NCI-H2029 (cell line): ENCODE measurements around the gene VIL1.

Experiments used
- DNase-seq: peaks from one replicate; lab custom pipeline; 2025; lab: John Stamatoyannopoulos, UW

Gene VIL1

DNA sequence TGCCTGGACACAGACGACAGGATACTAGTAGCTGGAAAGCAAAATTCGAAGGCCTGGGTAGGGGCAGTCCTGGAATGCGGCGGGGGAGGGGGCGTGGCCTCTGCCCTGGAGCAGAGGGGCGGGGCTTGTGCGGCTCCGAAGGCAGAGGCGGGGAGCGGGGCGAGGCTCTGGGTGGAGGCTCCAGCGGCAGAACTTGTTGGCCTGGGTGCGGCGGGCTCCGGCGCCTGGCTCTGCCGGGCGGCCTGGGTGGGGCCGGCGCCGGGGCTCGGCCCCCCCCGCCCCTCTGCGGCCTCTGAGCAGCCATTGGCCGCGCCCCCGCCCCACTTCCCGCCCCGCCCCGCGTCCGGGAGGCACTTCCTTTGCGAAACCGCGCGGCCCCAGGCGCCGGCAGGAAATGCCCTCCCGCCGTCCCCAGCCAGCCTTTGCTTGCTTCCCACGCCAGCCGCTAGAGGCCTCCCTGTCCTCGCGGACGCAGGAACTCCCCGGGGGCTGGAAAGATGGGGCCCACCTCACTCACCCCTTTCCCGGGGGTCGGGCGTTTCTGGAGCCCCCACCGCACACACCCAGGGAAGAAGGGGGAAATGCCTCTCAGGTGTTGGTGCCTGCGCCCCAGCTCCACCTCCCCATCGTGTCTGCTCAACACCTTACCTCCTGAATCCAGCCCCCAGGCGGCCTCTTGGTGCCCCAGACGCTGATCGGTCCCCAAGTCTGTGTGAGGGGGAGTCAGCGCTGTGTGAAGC, 12.5 kb upstream of the VIL1 start:
- DNase-seq, result peak; percentile 86

DNA sequence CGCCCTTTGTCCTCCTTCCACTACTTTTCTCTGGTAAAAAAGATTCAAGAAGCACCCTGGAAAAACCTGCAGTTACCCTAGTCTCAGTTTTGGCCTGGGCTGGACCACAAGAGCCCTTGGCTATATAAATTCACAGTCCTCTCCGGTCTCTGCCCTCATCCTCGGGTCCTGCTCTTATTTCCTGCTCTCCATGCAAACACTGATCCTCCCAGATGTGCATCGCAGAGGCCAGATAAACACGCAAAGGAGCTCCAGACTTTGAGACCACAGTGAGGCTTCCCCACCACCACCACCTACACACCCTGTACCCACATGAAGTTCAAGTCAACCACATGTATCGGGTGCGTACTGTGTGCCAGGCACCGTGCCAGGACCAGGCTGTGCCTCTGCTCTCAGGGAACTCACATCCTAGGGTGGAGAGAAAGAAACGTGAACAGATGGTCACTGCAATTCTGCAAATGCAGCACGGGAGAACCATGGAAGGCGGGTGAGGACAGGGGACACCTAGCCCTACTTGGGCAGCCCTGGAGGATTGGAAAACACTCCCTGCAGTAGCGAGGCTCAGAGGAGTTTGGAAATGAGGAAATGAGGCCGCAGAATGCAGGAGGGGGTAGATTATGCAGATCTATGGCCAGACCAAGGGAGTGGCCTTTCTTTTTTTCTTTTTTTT, 11.8 kb upstream of the VIL1 start:
- DNase-seq, result peak; percentile 34

GRCh38 chr2:218407717-218408116, 11.2 kb upstream of the VIL1 start:
- no peak for DNase-seq

- no peak for DNase-seq
Measured at GRCh38 chr2:218418321-218418716, 604 bp upstream of the VIL1 start.

DNA sequence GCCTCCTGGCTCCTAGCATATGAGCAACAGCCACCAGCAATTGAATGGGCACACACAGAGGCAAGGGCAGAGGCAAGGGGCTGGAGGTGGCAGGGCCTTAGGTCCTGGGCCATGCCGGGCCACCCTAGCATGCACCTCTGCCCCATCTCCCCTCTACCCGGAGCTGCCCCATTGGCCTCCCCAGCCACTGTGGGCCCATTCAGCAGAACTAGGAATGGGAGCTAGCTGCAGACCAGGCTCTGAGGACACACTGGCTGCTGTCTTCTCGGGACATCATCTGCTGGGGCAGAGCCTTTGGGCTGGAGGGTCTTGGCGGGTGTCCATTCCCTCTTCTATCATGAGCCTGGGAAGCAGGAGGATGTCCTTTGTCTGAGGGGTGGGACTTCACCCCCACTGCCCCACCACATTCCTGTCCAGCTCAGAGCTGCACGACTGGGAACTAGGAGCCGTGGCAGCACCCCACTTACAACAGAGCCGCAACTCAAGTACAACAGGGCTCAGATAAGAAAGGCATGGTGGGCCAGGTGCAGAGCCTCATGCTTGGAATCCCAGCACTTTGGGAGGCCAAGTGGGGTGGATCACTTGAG, 800 bp downstream of the VIL1 start:
- no peak for DNase-seq

DNA sequence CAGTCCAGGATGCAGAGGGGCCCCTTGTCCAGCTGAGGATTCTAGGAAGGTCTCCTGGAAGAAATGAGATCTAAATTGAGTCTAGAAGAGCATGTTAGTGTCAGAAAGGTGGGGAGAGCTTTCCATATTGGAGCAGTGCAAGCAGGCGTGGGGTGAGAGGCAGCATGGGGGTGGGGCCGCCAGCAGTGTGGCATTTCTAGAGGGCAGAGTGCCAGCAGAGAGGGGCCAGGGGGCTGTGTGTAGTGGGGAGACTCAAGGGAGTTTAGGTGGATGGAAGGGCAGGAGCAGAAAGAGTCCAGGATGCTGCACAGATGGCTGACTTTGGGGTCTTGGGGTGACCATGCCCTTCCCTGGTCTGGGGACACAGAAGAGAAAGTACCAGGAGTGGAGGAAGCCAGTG, 2.1 kb downstream of the VIL1 start:
- DNase-seq, result no peak

DNA sequence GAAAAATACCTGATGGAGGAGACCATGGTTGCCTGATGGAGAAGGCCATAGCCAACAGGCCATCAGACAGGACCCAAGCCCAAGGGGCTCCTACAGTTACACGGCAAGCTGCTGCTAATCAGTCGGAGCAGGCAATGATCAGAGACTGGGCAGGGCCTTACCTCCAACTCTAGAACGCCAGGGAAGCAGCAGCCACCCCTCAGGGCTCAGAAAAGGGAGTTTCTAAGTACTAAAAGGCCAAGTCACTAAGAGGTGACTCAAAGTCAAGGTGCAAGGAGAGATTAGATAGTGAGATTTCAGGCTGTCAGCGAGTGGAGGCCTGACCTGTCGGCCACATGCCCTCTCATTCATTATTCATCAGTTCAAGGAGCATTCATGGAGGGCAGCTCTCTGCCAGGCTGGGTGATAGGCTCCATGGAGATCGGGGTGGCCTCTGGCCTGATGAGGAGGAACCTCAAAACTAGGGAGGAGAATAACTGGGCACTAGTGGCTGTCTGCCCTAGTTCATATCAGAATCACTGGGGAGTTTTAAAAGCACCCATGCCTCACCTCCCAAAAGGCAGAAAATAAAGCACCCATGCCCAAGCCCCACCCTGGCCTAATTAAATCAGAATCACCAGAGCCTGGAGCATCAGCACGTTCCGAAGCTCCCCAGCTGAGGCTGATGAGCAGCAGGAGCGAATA, 3.6 kb downstream of the VIL1 start:
- DNase-seq, result no peak

GRCh38 chr2:218423584-218423983, 4.7 kb downstream of the VIL1 start:
- no peak for DNase-seq

DNA sequence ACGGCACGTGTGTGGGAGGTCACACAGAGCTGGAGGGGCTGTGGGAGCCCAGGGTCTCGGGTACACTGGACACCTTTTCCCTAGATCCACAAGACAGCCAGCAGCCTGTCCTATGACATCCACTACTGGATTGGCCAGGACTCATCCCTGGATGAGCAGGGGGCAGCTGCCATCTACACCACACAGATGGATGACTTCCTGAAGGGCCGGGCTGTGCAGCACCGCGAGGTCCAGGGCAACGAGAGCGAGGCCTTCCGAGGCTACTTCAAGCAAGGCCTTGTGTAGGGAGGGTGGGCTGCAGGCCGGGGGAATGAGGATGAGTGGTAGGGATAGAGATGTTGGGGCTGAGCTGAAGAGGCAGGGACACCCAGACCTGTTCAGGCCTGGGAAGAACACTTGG, 6.6 kb downstream of the VIL1 start:
- DNase-seq, result no peak

- DNase-seq, result no peak
Measured at GRCh38 chr2:218427741-218428140, 8.8 kb downstream of the VIL1 start.

DNA sequence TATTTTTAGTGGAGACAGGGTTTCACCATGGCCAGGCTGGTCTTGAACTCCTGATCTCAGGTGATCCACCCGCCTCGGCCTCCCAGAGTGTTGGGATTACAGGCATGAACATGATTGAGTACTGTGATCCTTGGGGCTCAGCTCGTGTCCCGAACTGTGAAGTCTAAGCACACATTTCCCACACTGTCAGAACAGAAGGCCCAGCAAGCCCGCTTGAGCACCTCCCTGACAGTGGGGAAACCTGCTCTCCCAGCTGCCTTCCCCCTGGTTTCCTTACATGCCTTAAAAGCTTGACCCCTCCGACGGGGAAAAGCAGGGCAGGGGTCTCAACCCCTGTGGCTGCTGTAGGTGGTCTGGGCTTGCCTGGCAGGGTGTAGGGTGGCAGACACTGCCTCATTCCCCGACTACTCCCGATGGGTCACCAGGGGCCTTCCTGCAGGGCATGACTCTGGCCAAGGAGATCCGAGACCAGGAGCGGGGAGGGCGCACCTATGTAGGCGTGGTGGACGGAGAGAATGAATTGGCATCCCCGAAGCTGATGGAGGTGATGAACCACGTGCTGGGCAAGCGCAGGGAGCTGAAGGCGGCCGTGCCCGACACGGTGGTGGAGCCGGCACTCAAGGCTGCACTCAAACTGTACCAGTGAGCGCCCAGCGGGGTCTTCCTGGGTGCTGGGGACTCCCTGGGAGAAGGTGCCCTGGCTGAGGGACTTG, 10.1 kb downstream of the VIL1 start:
- DNase-seq, result no peak

DNA sequence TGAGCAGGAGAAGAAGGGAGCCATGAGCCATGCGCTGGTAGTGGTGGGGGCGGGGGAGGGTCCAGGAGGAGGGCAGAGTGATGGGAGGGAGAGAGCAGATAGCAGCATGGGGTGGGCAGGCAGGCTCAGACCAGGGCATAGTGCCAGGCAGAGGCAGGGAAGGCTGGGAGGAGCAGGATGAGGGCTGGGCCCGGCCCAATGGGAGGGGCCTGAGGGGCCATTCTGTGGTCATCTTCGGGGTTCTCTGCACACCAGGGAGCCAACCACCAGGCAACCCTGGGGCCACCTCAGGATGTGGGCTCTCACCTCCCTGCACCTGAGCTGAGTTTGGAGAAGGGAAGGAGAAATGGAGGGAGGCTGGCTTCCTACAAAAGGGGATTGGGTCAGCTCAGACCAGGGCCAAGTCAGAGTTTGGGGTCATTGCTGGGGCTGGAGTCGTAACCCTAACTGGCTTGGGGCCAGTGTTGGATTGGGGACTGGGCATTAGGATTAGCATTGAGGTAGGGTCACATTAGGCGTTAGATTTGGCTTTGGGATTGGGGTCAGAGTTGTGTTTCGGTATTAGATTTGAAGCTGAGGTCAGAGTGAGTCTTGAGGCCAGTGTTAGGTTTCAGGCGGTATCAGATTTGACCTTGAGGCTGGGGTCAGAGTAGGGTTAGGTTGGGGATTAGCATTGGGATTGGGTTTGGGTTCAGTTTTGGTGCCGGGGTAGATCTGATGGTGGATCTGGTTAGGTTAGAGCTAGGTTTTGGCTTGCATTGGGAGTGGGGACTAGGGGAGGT, 11.2 kb downstream of the VIL1 start:
- no peak for DNase-seq

GRCh38 chr2:218430721-218431120, 11.8 kb downstream of the VIL1 start:
- DNase-seq, result no peak

DNA sequence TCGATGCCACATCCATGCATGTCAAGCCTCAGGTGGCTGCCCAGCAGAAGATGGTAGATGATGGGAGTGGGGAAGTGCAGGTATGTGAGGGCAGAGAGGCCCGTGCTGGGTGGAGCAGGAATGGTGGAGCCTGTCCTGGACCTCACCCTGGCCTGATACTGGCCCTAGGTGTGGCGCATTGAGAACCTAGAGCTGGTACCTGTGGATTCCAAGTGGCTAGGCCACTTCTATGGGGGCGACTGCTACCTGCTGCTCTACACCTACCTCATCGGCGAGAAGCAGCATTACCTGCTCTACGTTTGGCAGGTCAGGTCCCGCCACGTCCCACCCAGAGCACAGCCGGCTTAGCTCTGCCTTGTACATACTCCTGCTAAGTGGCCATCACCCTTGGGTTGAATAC, 13.0 kb downstream of the VIL1 start:
- no peak for DNase-seq

DNA sequence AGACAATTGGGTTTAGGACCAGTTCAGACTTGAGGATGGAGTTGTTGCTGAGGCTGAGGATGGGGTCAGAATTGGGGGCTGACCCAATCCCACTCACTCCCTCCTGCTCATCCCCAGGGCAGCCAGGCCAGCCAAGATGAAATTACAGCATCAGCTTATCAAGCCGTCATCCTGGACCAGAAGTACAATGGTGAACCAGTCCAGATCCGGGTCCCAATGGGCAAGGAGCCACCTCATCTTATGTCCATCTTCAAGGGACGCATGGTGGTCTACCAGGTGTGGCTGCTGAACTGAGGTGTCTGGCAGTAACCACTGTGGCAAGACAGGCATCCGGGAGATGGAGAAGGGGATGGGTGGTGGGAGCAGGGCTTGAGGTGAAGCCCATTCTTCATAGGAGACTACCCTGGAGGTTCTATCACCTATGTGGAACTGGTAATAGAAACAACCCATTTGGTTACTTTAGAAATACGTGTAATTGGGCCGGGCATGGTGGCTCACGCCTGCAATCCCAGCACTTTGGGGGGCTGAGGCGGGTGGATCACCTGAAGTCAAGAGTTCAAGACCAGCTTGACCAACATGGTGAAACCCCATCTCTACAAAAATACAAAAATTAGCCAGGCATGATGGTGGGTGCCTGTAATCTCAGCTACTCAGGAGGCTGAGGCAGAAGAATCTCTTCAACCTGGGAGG, 13.9 kb downstream of the VIL1 start:
- no peak for DNase-seq

- DNase-seq, result no peak
Measured at GRCh38 chr2:218434456-218434855, 15.5 kb downstream of the VIL1 start.

- DNase-seq, result no peak
Measured at GRCh38 chr2:218435003-218435982, 16.4 kb downstream of the VIL1 start.

GRCh38 chr2:218436992-218437391, 18.1 kb downstream of the VIL1 start:
- DNase-seq, result no peak

- DNase-seq, result no peak
Measured at GRCh38 chr2:218437969-218438368, 19.0 kb downstream of the VIL1 start.

DNA sequence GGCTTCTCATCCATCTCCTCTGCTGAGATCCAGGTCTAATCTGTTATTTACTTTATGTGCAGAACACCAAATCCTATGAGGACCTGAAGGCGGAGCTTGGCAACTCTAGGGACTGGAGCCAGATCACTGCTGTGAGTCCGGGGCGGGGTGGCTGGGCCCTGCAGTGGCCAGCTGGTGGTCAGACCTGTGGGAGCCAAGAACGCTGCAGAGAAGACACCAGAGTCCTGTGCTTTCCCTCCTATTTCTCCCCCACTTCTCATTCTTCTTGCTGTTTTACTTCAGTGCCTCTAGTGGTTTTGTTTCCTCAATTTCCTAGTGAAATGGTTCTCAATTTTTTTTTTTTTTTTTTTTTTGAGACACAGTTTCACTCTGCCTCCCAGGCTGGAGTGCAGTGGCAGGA, 19.7 kb downstream of the VIL1 start:
- no peak for DNase-seq
